Activated naive CD4-positive, alpha-beta T cell treated with anti-CD3 and anti-CD28 coated beads, Interleukin-2, amount 50 U/mL, for 16 hours (primary cell): ENCODE data around the gene IL22RA2.
A peak's percentile ranks its signal among the peaks of the same experiment; 100 is the strongest.
"Not testable (repeated sequence)": the region's sequence is repeated elsewhere in the genome, so short reads cannot be mapped to it uniquely, and the experiment has no call there.

Experiments
- DNase-seq: peaks from one replicate; pipeline ENCODE4 v3.0.0-alpha.2; 2020

The IL22RA2 gene, protein sequence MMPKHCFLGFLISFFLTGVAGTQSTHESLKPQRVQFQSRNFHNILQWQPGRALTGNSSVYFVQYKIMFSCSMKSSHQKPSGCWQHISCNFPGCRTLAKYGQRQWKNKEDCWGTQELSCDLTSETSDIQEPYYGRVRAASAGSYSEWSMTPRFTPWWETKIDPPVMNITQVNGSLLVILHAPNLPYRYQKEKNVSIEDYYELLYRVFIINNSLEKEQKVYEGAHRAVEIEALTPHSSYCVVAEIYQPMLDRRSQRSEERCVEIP

DNA sequence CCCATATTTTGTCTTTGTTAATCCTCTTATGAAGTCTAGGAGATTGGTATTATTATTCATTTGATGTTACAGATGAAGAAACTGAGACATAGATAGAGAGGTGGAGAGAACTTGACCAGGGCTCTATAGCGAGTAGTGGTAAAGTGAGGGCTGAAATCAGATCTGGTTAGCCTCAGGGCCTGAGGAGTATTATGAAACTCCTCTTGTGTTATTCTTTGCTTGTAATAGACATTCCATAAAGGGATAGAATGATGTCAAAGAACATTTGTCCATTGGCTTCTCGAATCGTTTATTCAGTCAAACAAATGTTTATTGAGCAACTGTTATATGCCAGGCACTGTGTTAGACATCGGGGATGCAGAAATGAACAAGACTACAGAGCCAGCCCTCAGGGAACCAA, at the start of gene IL22RA2:
Gene IL22RA2, minus strand, starts transcription at position 144 of the 400 bp plus-strand sequence. CDS start 11,895 bp downstream, outside the sequence.
- DNase-seq: no peak

DNA sequence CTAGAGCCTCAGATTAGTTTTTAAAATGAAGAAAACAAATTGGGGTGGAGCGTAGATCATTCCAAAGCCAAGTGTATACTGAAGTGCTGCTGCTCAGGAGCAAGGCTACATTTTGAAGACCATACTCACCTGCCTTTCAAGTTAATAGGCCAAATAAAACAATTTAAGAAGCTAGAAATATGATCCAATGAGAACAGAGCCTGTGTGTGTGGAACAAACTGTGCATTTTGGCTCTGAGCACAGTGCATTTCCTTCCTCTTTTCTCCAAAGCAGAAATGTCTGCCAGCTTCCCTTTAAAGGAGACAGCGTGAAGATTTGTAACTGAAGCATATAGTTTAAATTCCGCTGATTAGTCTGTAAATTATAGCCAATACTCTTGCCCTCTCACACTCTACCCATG, 48.9 kb upstream of the IL22RA2 start:
- DNase-seq: no peak

DNA sequence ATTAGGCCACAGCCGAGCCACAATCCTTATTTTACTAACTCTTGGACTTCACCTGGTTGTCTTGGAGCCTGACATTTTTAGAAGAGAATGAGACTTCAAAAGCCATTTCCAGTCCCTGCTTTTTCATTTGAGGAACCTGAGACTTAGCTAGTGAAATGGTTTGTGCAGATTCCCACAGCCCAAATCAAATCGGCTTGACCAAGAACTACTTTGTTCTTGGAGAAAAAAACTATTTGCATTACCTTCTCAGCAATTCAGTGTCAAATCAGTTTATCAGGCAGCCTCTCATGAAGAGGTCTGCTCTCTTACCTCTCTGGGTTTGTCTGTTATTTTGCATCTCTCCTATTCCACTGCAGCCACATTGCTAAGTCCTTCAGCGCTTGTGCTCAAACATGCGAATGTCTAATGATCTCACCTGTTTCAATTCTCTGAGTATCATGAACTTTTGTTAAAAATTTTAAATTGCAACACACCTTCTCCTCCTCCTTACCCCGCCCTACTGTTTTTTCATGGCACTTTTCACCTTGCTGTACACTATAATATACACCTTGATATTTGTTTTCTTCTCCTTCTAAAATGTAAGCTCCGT, 46.3 kb upstream of the IL22RA2 start:
- DNase-seq: no peak

DNA sequence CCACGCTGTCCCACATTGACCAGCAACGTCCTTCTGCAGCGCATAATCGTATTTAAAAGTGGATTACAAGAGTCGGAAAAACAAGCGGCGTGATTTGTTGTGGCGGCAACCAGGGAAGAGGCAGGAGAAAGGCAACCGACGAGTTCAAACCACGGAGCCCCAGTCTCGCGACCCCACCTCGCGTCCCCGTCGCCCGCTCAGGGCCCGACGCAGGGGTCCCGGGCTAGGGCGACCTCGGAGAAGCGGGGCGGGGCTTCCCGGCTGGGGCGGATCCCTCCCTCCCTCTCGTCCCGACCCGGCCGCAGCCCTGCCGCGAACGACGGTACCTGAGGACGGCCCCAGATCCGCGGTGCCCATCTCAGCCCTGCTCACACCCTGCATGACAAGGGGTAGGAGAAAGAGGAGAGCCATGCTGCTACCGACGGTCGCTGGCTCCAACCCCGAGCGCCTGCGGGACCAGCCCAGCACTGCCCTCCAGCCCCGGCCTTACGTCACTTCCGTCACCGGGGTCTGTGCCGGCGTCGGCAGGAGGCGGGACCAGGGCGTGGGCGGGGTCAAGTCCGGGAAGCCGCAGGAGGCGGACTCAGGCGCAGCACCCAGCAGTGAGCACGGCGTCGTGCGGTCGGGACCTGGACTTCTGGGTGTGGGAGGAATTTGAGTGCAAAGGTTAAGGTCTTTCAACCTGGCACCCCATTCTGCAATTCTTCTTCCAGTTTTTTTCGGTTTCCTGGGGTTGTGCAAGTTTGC, 45.6 kb upstream of the IL22RA2 start, which contains the start of gene IFNGR1:
Gene IFNGR1, minus strand, starts transcription at position 469 of the 747 bp plus-strand sequence. Its CDS starts 58 bp downstream, at position 411.
- DNase-seq: peak; percentile 96

DNA sequence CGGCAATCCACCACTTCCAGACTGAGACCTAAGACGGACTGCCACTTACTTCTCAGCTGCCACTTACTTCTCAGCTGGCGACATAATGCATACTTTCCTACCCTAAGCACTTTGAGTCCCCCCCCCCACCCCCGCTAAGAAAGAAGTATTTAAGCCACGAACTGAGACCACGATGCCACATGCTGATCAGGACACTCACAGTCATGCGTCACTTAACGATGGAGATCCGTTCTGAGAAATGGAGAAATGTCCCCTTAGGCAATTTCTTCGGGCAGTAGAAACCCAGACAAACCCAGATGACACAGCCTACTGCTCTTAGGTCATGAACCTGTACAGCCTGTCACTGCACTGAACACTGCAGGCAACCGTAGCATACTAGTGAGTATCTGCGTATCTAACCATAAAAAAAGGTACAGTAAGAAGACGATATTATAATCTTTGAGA, 45.1 kb upstream of the IL22RA2 start:
- peak; percentile 28 for DNase-seq

DNA sequence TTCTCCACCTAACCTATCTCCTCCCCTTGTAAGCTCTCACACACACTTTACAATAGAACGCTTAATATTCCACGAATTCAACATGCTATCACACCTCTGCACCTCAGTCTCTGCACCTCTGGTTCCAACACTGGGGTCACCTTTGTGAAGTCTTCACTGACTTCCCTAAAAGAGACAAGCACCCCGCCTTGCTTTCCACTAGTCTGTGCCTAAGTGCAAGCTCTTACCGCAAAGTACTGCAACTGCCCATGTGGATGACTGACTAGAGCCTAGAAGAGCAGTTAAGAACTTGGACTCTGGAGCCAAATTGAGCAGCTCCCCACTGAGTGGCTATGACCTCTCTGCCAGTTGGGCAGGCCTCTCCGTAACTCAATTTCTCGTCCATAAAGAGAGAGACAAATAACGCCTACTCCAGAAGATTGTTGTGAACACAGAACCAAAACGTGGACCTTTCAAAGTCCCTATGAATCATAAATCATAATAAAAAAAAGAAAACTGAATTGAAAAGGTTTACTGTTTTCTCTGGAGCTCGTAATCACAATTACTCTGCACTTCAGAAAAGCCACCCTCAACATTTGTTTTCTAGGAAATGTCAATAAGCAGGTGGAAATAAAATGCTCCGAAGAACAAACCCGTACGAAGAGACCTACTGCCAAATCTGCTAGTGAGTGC, 44.5 kb upstream of the IL22RA2 start:
- no peak for DNase-seq

DNA sequence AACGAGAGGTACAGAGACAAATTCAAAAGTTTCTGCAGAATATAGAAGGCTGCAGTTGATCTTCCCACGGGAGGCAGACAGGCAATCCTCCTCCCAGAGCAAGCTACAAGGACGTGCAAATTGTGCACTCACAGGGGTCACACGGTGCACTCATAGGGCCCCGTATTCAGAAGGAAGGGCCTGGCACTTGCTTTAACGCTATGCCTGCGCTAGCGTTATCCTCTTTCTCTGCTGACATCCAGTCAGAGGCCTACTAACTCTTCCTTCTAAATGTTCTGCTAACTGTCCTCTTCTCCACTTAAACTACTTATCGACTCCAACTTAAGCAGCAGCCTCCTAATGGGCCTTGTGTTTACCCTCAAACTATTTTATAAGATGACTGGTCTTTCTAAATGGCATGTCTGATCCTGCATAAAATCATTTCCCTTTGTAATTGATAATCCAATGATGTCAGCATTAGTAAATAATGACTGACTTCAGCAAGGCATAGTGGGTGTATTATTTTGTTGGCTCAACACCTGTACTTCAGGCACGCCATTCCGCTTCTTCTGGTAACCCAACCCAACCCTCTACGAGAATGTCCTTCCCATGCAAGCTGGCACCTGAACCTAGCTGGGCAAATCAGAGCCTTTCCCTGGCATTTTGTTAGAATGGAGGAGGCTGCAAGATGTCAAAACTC, 43.6 kb upstream of the IL22RA2 start:
- no peak for DNase-seq

DNA sequence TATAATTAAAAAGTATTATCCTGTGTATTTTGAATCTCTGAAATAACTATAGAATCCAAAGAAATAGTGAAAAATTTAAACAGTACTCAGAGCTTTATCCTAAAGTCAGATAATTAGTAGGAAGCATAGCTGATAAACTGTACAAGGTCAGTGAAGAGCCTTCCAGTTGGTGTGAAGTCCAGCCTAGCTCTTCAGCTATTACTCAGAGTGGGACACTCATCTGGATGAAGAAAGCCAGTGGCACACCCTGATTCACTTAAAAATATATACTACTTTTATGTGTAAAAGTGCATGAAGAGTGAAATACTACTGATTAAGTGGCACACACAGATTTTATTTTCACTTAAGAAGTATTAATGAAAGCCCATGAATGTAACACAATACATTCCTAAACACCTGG, 42.7 kb upstream of the IL22RA2 start:
- no peak for DNase-seq

DNA sequence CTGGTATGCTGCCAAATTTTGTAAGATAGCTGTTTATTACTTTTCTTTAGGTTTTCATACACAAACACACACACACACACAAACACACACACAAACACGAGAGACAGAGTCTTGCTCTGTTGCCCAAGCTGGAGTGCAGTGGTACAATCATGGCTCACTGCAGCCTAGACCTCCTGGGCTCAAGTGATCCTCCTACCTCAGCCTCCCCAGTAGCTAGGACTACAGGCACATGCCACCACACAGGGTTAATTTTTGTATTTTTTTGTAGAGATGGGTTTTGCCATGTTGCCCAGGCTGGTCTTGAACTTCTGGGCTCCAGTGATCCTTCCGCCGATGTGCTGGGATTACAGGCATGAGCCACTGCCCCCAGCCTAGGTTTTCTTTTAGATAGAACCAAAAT, 42.2 kb upstream of the IL22RA2 start:
- DNase-seq: not testable (repeated sequence)

DNA sequence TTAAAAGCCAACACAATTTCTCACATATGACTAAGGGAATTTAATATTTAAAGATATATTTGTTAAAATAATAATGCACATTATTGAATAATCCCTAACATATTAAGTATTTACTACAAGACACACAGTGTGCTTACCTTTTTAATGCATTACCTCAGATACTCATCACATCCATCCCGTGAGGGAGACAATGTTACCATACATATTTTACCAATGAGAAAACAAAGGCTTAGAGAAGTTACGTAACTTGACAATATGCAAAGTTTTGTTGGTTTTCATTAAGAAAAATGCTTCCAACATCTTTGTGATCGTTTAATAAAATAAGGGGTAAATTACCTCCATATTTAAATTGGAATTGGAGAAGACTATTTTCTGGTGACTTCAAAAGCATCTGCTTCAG, 41.5 kb upstream of the IL22RA2 start:
- no peak for DNase-seq

DNA sequence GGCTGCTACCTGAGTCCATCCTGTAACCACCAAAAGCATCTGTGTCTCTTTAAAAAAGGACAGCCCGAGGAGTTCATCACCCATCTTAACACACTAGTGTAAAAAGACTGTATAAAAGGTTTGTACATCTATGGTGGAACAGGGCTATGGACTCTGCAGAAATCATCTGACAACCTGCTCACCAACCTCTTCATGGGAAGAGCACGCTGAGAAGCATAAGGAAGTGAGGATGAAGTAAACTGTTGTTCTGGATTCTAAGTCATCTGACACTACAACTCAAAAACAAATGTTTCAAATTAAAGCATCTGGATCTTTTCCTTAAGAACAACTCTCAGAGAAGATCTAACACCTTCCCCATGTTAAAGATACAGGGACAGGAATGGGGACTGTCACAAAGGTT, 40.4 kb upstream of the IL22RA2 start:
- no peak for DNase-seq

DNA sequence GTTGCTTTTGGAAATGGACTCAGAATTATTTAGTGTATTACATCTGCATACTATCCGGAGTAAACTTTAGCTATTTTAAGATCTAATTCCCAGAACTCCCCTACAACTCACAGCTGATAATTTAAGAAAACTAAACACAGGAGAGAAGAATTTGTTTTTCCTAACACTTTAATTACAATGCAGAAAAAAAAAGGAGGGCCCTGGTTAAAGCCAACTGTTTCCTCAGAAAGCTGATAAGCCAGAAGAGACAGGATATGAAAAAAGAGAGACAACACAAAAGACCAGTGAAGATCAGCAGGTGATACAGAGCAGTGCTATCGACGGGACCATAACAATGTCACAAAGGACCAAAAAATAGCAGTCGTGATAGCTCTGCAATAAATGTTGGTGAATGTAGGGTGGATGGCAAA, 39.9 kb upstream of the IL22RA2 start:
- DNase-seq: no peak

DNA sequence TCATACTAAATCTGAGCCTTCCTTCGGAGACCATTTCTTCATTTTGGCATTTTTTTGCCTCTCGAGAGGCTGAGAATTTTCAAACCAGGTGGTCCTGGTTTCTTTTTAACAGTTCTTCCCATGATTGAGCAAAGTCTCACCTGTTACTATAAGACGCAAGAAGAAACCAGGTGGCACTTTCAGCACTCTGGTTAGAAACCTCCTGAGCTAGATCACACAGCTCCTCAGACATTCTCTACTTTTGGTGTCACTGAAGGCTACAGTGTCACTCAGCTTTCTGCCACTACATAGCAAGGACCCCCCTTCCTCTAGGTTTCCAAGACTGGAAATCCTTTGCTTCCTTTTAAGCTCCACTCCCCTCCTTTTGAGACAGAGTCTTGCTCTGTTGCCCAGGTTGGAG, 38.5 kb upstream of the IL22RA2 start:
- no peak for DNase-seq

DNA sequence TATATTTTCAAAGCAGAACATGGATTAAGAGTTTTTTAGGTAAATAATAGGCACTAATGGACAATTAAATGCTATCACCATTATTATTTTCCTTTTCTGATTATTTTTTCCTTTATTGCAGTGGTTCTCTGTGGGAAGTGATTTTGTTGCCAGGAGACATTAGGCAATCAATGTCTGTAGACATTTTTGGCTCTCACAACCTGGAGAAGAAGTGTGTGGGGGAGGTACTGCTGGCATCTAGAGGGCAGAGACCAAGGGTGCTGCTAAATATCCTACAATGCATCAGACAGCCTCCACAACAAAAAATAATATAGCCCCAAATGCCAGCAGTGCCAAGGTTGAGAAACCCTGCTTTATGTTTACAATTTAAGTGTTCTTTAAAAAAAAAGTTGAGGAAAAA, 37.5 kb upstream of the IL22RA2 start:
- DNase-seq: no peak

DNA sequence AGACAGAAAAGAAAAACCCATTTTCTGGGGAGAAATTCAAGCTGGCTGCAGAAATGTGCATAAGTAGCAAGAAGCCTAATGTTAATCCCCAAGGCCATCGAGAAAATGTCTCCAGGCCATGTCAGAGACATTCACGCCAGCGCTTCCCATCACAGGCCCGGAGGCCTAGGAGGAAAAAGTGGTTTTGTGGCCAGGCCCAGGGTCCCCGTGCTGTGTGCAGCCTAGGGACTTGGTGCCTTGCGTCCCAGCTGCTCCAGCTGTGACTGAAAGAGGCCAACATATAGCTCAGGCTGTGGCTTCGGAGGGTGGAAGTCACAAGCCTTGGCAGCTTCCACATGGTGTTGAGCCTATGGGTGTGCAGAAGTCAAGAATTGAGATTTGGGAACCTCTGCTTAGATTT, 34.8 kb upstream of the IL22RA2 start:
- DNase-seq: no peak

DNA sequence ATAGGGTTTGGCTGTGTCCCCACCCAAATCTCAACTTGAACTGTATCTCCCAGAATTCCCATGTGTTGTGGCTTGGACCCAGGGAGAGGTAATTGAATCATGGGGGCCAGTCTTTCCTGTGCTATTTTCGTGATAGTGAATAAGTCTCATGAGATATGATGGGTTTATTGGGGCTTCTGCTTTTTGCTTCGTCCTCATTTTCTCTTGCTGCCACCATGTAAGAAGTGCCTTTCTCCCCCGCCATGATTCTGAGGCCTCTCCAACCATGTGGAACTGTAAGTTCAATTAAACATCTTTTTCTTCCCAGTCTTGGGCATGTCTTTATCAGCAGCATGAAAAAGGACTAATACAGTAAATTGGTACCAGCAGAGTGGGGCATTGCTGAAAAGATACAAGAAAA, 34.0 kb upstream of the IL22RA2 start:
- not testable (repeated sequence) for DNase-seq

DNA sequence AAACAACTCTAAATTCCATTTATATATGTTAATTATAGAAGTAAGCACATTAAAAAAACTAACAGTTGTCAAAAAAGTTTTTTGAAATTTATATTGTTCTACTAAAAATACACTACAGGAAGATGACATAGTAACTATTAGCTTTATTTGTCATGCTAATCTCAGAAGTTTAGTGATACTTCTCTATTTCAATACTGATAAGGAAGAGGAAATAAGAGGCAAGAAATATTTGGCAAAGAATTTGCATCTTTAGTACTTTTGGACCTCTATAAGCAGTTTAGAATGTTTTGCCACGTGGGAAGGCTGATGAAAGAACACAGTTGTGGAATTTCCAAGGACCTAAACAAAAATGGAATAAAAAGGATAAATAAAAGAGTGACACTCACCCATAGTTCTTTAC, 33.1 kb upstream of the IL22RA2 start:
- no peak for DNase-seq

DNA sequence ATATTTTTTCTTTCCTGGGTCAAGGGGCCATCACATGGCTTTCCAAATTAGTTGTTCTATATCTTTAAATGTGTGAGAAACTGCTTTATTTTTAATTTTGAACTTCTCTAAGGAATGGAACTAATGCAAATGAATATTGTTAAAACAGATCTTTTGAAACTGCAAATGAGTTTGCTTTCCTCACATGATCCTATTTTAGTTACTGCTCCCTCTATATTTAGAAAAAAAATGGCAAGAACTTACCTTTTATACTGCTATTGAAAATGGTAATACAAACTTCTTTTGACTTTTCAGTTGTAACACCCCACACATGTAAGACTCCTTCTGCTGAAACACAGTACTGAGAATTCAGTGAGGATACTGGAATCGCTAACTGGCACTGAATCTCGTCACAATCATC, 29.8 kb upstream of the IL22RA2 start:
- no peak for DNase-seq

DNA sequence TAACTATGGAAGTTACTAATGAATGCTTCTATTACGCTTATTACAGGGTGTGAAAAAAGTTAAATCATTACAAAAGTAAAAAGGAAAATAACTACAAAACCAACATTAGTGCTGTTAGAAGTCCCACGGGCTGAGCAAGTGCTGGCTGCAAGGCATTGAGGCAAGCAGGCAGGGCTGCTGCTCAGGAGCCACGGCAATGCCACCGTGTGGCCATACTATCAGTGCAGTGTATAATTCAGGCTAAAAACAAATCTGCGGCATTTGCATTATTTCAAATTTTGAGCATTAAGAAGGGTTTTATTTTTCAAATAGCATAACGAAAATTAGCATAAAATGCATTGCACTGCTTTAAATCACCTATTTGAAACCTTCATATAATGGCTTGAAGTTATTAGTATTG, 28.6 kb upstream of the IL22RA2 start:
- no peak for DNase-seq

DNA sequence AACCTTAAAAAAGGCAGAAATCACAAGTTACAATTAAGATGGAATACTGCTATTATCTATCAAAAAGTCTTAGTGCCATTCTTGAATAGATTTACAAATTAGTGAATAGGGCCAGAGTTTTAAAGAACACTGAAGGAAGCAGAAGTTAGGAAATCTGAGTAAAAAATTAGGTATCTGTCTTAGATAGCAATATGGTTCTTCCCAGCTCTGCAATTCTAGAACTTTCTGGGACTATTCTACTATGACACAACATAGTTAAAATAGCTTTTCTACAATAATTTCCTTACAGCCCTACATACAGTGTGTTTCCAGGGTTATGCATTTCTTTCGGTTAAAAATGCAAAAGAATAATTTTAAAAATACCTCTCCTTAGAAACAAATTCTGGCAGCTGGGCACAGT, 27.6 kb upstream of the IL22RA2 start:
- no peak for DNase-seq

DNA sequence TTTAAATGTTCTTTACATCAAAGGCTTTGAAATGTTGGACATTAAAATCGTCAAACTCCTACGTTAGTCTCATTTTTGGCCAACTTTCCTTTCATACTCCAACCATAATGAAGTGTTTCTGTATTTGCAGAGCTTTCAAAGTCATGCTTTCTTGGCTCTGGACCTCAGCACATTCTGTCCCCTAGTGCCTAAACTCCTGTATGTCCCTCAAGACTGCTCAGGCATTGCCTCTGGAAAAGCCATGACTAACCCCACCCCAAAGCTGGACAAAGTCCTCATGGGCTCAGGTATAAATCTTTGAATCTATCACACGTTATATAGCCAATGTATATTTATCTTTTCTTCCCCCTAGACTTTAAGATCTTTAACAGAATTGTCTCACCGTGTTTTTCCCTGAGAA, 26.8 kb upstream of the IL22RA2 start:
- no peak for DNase-seq

DNA sequence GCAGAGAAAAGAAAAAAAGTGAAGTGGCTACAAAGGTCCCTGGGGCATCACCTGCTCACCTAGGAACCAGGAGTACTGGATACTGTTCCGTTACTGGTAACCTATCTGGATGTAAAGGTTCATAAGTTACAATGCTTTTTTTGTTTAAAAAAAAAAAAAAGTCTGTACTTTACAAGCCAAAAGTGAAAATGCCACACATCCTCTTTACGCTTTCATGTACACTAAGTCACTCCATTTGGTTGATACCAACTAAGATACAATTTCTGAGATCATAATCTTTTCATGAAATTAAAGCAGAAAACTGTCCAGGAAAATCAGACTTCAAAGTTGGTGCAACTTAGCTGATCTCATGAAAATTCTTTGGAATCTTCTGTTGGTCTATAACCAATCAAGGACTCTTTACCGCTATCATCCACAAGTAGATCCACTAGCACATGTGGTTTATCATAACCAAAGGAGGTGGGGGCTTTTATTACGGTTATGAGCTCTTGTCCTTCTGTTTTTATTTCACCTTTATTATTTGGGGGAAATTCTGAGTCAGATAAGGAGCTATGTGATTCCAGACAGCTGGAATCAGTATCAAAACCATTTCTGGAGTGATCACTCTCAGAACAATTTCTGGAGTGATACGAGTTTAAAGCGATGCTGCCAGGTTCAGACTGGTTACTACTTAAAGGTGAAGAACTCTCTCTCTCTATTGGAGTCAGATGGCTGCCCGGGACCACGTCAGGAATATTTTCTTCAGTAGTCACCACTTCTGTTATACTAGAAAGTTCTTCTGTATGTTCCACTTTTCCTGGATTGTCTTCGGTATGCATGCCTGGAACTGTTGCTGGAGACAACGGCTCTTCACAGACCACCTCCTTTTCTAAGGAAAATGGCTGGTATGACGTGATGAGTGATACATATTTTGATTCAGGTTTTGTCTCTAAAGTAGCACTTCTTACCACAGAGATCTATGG, 24.5 kb upstream of the IL22RA2 start:
- DNase-seq: no peak
